GM12878 (cell line): ENCODE results near the gene LENEP. TPM values are rescaled to one million over a fixed set of nuclear protein-coding genes. Genes with fewer than 3 reads are reported as not detected.
A peak's percentile ranks its signal among the peaks of the same experiment; 100 is the strongest.

ENCODE experiments used
- ATF2 ChIP-seq: IDR thresholded peaks from 2 replicates; pipeline ENCODE4 v1.6.1; 2012; ENCODE audit warnings: low read length, inconsistent platforms
- CEBPB ChIP-seq, 2 experiments: fragments of 150-350 bp in 1 of 2; IDR thresholded peaks; 2 replicates each; pipeline ENCODE4 v1.6.1; 2012 to 2014; ENCODE audit warnings: low read depth in 2 of 2, low read length in 2 of 2, borderline replicate concordance in 1 of 2, inconsistent platforms in 1 of 2
- CHD2 ChIP-seq: IDR thresholded peaks from 2 replicates; pipeline ENCODE4 v1.6.1; 2011; ENCODE audit warnings: low read depth, low read length, improper control_type of control experiment, borderline replicate concordance
- CUX1 ChIP-seq: IDR thresholded peaks from 2 replicates; pipeline ENCODE4 v1.6.1; 2012; ENCODE audit warnings: improper control_type of control experiment, low read depth, low read length; ENCODE audit not compliant: insufficient replicate concordance
- ETV6 ChIP-seq, 2 experiments: fragments of 450-650 bp in 1 of 2; IDR thresholded peaks in 1 of 2; conservative IDR thresholded peaks in 1 of 2; 2 replicates each; pipeline ENCODE4 v1.6.1; 2014; ENCODE audit warnings: antibody characterized with exemption in 1 of 2, borderline replicate concordance in 1 of 2, low read depth in 1 of 2, mild to moderate bottlenecking in 1 of 2, moderate library complexity in 1 of 2
- FOXM1 ChIP-seq: IDR thresholded peaks from 2 replicates; pipeline ENCODE4 v1.6.1; 2012; ENCODE audit warnings: low read depth, mild to moderate bottlenecking, inconsistent platforms, low read length, moderate library complexity
- HDAC2 ChIP-seq: fragments of 200-600 bp; sonication (generic); IDR thresholded peaks from 2 replicates; pipeline ENCODE4 v1.6.1; 2017
- HSF1 ChIP-seq: fragments of 150-350 bp; IDR thresholded peaks from 2 replicates; pipeline ENCODE4 v1.6.1; 2014; ENCODE audit warnings: mild to moderate bottlenecking, low read depth, low read length
- POLR2A ChIP-seq: IDR thresholded peaks from 2 replicates; pipeline ENCODE4 v1.6.1; 2011; ENCODE audit warnings: low read depth, mild to moderate bottlenecking, low read length
- PRDM15 ChIP-seq: fragments of 450-650 bp; formaldehyde crosslinking; IDR thresholded peaks from 2 replicates; pipeline ENCODE4 v1.4.0; 2020; ENCODE audit warnings: mild to moderate bottlenecking, moderate library complexity
- RFX5 ChIP-seq: IDR thresholded peaks from 2 replicates; pipeline ENCODE4 v1.6.1; 2011; ENCODE audit warnings: low read depth, low read length, improper control_type of control experiment
- SIX5 ChIP-seq: IDR thresholded peaks from 2 replicates; pipeline ENCODE4 v1.6.1; 2011; ENCODE audit warnings: mild to moderate bottlenecking, low read depth, low read length, moderate library complexity; ENCODE audit not compliant: severe bottlenecking
- SMARCA5 ChIP-seq: fragments of 450-650 bp; IDR thresholded peaks from 2 replicates; pipeline ENCODE4 v1.6.1; 2017; ENCODE audit warnings: mild to moderate bottlenecking
- SP1 ChIP-seq: IDR thresholded peaks from one replicate; pipeline ENCODE4 v1.6.1; 2011; ENCODE audit warnings: low read depth, low read length
- STAT3 ChIP-seq: IDR thresholded peaks from 2 replicates; pipeline ENCODE4 v1.6.1; 2011; ENCODE audit warnings: low read depth, low read length, improper control_type of control experiment
- TARDBP ChIP-seq: IDR thresholded peaks from 2 replicates; pipeline ENCODE4 v1.6.1; 2016; ENCODE audit warnings: borderline replicate concordance
- TCF3 ChIP-seq: IDR thresholded peaks from 2 replicates; pipeline ENCODE4 v1.6.1; 2012; ENCODE audit warnings: low read depth, mild to moderate bottlenecking, low read length, borderline replicate concordance; ENCODE audit not compliant: insufficient read depth
- ZSCAN29 ChIP-seq: fragments of 450-650 bp; IDR thresholded peaks from 2 replicates; pipeline ENCODE4 v1.6.1; 2017; ENCODE audit warnings: mild to moderate bottlenecking, moderate library complexity
- polyA plus RNA-seq, 11 experiments: library from polyadenylated mRNA; depleted of rRNA in 4 of 11; unstranded in 6 of 11; stranded (reverse) in 5 of 11; fragments of >200 nt; fragmentation: Nextera tagmentation in 4 of 11; fragmentation: Illumina TruSeq in 1 of 11; extraction: Ambion mirVana in 4 of 11; extraction: Trizol in 1 of 11; gene quantifications; 1 replicate in 1 of 11; 2 replicates in 10 of 11; pipeline versions ENCODE4 v1.2.1 to v1.2.3, GENCODE V29; 2011 to 2016; ENCODE audit warnings: inconsistent platforms in 2 of 11, missing spikeins in 2 of 11, low read depth in 1 of 11
- total RNA-seq, 4 experiments: library from RNA; depleted of rRNA in 3 of 4; stranded (reverse); fragments of >200 nt in 3 of 4; fragmentation: Illumina TruSeq in 1 of 4; extraction: Trizol in 1 of 4; gene quantifications; 2 replicates each; pipeline versions ENCODE4 v1.2.1 to v1.2.3, GENCODE V29; 2013 to 2021

LENEP gene
- total and polyA plus RNA-seq, 10 of the 15 experiments (the other 5 are each of a cell fraction or from before 2014, with no cell fraction given), result 0.27 to 1.1 (median 0.64) TPM; not detected in 7

GRCh38 chr1:154961207-154962155, 31.9 kb upstream of the LENEP start, which contains the start of gene PYGO2 (continued):
- TF ChIP-seq CUX1, result no peak
- TF ChIP-seq CHD2, result 0 out of 2 replicates have a peak, but pooled peaks have one; percentile 9
- TF ChIP-seq FOXM1, result no peak
- peak; percentile 41 for TF ChIP-seq SIX5
- TF ChIP-seq STAT3, result no peak
- TF ChIP-seq RFX5, result no peak
- TF ChIP-seq HDAC2, result no peak
- no peak for TF ChIP-seq TCF3
- TF ChIP-seq SMARCA5, result peak; percentile 98
- peak; percentile 95 for TF ChIP-seq POLR2A
- TF ChIP-seq CEBPB (IDR thresholded peaks at IDR 0.05; ENCODE audit: borderline replicate concordance in 1 of 2, low read depth in 2 of 2, low read length in 2 of 2), result no peak
- TF ChIP-seq HSF1, result no peak
- TF ChIP-seq ZSCAN29, result peak; percentile 85
- TF ChIP-seq PRDM15 (CRISPR knock-in tag), result no peak
- TF ChIP-seq ATF2, result no peak
- TF ChIP-seq SP1, result no peak
- TF ChIP-seq ETV6 (conservative IDR thresholded peaks at IDR 0.05 in 1 of 2, IDR thresholded peaks at IDR 0.05 in 1 of 2; ENCODE audit: borderline replicate concordance in 1 of 2, low read depth in 1 of 2), result no peak
- no peak for TF ChIP-seq TARDBP
